Right hindlimb (tissue), 1 donor: Measurements from ENCODE around the gene CPT1A.

Experiments
- DNase-seq: peaks from one replicate; pipeline ENCODE4 v3.0.0-alpha.2; 2018

Gene CPT1A

DNA sequence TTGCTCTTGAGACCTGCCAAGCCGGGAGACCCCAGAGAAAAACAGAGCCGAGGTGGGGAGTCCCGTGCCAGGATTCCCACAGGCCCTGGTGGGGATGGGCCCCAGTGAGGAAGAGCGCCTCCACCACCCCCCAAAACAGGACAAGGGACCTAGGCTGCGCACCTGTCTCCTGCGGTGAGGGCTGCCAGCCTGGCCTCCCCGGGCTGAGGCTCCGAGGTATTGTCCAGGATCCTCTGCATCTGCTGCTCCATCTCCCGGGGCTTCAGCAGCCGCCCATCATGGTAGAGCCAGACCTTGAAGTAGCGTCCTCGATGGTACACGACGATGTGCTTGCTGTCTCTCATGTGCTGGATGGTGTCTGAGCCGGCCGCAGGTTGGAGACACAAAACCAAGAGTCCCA lies 57.1 kb downstream of the CPT1A start:
- DNase-seq: no peak

DNA sequence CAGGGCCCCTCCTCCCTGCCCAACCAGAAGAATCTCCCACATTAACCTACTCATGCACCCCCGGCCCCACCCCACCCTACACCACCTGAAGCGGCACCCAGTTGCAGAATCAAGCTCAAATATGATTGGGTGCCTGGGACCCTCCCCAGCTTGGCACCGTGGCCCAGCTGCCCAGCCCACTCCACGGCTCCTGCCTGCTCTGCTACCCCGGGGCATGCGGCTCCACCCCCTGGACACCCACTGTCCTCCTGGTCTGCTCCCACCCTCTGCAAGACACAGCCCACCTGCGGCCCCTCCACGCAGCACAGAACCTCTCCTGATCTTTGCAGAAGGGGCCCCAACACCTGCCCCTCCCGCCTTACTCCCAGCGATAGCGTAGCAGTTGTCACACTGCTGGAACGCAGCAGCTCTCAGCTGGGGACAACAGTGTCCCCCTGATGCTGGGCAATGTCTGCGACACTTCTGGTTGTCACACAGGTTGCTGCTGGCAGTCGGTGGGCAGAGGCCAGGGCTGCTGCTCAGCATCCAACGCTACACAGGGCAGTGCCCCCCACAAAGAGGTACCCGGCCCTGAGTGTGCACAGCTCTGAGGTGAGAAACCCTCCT lies 58.4 kb downstream of the CPT1A start:
- no peak for DNase-seq

DNA sequence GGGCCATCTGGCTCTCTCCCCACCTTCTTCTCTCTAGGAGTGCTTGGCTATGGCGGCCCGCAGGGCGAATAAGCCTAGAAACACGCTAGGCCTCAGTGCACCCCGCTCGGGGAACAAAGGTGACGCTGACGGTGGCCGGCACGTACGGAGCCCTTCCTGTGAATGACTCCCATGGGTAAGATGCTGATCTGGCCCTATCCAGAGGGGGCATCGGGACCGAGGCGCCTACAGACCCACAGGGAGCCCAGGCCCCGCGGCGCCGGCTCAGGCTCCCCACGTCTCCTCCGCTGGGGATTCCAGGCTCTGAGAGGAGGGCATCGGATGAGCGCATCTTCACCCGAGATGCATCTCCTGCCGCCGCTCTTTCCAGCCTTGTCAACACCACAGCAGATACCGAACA lies 59.0 kb downstream of the CPT1A start:
- no peak for DNase-seq

DNA sequence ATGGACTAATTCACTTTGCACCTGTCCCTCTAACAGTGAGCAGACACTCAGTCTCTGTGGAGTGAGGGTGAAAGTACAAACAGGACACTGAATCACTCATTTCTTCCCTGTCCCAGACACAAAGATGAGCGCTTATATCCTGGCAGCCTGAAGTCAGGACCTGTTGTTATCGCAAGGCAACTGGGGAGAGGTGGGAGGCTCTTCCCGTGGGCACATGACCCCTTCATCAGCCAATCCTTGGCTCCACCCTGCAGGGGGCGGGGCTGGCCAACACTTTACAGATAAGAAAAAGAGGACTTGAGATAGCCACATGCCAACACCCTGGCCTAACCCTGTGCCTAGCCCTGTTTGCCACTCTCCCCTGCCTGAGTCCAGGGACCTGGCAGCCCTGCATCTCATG lies 60.9 kb downstream of the CPT1A start:
- no peak for DNase-seq

DNA sequence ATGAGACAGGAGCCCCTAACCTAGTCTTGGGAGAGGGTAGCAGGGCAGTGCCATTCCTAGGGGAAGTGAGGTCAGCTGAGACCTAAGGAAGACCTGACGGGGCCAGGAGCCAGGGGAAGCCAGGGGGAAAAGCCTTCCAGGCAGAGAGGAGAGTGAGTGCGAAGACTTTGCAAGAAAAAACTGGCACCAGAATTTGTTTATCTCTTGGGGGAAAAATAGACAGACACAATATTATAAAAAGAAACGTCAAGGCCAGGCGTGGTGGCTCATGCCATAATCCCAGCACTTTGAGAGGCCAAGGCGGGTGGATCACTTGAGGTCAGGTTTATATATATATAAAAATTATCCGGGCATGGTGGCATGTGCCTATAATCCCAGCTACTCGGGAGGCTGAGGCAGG lies 63.5 kb downstream of the CPT1A start:
- no peak for DNase-seq

DNA sequence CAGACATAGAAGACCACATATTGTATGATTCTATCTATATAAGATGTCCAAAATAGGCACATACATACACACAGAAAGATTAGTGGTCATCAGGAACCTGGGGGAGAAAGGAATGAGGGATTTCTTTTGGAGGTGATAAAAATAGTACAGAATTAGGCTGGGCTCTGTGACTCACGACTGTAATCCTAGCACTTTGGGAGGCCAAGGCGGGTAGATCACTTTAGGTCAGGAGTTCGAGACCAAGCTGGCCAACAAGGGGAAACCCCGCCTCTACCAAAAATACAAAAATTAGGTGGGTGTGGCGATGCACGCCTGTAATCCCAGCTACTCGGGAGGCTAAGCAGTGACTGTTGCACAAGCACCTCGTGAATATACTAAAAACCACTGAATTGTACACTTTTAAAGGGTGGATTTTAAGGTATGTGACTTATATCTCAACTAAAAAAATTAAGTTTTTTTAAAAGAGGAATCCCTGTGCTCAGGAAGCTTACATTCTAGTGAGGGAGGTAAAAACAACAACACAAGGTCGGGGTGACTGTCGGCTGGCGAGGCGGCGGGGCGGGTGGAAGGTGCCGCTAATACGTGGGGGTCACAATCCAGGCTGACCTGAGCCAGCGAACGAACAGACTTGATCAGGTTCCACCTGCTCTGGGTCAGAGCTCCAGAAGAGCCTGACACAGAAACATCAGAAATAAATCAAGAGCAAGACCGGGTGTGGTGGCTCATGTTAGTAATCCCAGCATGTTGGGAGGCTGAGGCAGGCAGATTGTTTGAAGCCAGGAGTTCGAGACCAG lies 65.1 kb downstream of the CPT1A start:
- DNase-seq: no peak

DNA sequence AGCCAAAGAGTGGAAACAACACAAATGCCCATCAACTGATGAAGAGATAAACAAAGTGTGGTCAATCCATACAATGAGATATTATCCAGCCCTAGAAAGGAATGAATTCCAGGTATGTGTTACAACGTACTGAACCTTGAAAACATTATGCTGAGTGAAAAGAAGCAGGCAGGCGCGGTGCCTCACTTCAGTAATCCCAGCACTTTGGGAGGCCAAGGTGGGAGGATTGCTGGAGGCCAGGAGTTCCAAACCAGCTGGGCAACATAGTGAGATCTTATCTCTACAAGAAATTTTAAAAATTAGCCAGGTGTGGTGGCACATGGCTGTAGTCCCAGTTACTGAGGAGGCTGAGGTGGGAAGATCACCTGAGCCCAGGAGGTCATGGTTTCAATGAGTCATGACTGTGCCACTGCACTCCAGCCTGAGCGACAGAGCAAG lies 65.7 kb downstream of the CPT1A start:
- DNase-seq: no peak

DNA sequence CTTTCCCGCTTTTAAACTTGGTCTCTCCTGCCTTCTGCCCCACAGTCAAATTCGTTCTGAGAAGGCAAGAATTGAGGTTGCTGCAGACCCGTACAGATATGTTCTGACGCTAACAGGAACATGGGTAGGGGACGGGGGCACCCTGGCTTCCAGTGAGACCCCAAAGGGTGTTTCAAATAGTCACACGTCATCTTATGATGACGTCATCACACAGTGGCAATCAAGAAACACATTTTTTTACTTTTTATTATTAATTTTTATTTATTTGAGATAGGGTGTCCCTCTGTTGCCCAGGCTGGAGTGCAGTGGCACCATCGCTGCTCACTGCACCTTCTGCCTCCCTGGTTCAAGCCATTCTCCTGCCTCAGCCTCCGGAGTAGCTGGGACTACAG lies 67.5 kb downstream of the CPT1A start:
- no peak for DNase-seq

DNA sequence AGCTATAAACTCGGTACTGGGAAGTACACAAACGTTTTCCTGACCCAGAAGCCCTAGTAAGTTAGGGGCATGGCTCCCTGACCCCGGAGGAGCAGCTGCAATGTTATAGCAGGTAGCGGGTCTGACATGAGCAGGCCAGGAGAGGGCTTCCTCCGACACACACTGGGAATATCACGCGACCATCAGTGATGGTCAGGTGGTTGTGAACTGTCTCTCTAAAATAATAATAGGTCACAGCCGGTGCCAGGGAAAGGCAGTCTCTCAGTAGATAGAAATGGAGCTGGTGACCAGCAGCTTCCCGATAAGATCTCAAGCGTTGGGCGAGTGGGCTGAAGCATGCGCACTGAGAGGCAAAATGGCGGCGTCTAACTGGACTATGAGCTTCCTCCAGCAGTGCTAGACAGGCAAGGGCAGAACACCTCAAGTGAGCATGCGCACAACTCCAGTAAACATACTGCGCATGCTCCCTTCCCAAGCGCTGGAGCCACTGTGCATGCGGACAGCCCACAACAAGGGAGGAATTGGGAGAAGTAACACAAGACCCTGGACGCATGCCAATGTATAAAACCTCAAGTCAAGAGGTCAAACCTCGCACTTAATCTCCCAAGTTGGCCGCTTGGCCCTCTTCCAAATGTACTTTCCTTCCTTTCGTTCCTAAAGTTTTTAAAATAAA lies 68.1 kb downstream of the CPT1A start:
- peak; percentile 43 for DNase-seq

DNA sequence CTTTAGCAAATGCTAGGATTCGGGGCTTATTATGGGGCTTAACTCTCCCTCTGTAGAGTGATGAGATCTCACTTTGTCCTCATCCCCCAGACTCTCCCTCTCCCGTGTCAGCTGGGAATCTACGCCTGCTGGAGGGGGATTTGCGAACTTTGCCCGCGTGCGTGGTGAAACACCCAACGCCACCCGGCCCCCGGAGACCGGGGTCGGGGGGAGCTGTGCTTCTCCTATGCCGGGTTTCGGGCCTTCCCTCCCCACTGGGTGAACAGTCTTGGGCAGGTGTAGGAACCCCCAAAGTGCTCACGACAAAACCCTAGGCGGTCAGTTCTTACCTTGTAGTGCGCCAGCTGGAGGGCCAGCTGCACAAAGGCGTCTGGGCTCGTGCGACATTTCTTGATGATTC lies 68.8 kb downstream of the CPT1A start:
- DNase-seq: no peak

DNA sequence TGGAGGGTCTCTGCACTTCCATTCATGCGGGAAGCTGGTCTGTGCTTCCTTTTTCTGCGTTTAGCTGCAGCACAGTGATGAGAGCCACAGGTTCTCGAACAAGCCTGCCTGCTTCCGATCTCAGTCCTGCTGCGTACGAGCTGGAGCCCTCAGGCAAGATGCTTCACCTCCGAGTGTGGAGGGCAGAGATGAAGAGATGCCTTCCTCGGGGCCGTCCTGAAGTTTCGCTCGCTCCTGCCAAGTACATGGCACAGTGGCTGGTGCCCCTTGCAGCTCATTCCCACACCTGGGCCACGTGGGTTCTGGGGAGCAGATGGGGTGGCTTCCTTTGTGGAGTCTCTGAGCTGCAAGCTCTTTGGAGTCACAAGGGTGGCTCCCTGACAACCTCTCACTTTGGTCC lies 70.9 kb downstream of the CPT1A start:
- DNase-seq: no peak

DNA sequence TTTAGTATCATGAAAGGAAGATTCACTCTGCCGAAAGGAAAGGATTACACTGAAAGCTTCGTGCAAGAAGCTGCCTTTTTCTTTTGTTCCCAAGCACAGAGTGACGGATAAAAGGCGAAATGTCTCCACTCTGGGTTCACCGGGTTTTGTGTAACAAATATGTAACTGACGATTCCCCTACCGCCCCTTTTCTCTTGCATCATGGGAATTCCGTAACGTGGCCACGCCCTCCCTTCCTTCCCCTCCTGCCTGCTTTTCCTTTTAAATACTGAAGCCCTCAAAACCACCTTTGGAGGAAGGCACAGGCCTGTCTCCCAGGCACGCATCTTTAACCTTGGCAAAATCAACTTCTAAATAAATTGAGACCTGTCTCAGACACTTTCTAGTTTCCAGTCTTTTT lies 74.0 kb downstream of the CPT1A start:
- DNase-seq: no peak

DNA sequence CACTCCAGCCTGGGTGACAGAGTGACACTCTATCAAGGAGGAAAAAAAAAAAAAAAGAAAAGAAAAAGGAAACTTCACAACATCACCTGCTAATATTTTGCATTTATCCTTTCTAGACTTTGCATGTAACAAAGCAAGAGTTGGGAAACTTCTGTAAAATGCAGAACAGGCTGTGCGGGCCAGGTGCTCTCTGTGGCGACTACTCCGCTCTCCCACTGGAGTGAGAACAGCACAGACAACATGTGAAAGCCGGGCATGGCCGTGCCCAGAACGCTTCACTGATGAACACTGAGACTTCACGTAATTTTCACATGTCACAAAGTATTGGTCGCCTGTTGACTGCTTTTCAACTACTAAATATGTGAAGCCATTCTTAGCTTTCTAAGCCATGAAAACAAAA lies 74.9 kb downstream of the CPT1A start:
- no peak for DNase-seq

DNA sequence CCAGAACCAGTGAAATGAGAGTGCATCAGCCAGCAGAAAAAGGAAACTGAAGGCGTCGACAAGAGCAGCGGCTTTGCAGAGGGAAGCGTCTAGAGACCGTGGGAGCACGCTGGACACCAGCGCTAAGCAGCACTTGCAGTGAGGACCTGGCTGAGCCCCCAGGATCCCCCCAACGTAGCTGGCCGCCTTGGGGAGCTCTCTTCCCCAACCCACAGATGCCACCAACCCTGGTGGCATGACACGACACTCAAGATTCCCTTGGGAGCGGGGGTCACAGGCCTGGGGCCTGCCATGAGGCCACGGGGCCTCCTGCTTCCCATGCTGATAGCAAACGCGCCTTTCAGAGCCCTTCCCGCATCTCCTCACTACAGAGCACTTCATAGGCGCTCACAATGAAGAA lies 77.0 kb downstream of the CPT1A start:
- no peak for DNase-seq

DNA sequence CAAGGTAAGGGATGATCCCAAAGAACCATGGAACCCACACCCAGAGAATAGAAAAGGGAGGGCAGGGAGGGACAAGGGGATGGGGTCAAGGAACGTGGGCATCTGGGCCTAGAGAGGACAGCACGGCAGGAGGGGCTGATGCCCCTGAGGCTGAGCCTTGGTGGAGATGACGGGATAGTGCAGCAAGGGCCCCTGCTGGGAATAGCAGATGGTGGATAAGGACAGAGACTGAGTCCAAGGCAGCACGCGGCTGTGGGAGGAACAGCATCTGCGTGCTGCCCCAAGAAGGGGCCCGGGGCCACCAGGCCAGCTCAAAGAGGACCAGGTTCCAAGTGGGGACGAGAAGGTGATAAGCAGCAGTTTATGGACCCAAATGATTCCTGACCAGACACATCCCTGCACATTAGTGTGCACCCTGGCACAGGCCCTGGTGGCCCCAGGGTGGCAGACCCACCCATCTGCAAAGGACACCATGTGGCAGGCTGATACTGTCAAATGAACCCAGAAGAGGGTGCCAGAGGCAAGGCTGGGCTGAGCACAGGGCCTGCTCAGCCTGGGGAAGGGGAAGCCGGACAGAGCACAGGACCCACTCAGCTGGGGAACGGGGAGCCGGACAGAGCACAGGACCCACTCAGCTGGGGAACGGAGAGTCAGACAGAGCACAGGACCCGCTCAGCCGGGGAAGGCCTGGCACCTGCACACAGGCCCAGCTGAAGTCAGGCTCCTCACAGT lies 77.6 kb downstream of the CPT1A start:
- no peak for DNase-seq

DNA sequence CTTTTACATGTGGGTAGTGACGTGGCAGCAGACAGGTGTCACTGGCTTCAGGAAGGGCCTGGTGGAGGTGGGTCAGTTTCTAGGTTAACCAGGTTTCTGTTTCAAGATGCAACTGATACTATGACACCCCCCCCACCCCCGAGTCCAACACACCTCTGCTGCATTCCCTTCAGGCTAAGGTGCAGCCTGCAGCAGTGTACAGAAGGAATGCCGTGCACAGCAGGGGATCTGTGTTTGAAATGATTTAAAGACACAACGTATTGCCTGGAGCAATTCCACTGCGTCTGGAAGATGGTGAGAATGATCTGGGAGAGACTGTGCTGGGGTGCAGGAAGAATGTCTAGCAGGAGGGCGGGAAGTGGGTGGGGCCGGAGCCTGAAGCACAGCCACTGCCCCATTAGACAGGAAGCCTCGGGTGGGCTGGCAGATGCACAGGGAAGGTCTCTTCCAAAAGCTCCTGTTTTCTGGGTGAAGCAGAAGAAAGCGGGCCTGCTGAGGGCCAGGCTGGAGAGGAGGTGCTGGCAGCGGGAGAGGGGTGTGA lies 78.5 kb downstream of the CPT1A start:
- DNase-seq: no peak

DNA sequence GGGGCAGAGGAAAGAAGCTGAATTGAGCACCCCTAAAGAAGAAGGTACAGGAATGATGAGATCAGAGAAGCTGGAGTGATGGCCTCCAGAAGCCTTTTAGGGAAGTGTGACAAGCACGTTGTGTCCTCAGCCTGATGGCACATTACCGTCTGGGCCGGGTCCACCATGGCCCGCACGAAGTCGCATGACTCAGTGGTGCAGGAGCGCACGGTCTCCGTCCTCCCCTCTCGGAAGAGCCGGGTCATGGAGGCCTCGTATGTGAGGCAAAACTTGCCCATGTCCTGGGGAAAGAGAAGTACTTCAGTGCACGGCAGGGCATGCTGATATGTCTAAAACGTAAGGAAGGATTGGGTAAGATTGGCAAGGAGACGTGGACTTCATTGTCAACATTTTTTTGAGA lies 79.2 kb downstream of the CPT1A start:
- DNase-seq: no peak

DNA sequence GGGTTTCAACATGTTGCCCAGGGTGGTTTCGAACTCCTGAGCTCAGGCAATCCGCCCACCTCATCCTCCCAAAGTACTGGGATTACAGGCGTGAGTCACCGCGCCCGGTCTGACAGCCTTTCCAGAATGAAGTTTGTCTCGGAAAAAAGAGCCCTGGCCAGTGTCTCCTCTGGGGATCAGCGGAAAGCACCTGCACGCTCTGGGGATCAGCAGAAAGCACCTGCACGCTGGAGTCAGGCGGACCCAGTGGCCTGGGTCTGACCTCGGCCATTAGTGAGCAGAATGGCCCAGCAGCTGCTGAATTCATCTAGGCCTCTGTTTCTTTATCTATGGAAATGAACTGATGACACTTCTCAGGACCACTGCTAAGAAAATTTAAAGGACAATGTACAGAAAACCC lies 79.9 kb downstream of the CPT1A start:
- DNase-seq: no peak

DNA sequence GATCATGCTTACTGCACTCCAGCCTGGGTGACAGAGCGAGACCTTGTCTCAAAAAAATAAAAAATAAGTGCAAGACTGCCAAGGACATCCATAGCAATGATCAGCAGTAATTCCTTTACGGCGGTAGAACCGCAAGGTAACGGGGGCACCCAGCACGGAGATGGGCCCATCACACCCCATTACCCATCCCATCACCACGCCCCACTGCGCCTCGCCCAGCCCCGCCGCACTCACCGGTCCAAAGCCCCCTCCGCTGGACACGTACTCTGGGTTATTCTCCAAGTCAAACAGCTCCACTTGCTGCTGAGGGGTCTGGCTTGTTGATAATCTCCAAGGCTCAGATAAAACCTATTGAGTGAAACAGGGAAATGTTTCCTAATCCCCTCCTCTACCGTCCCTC lies 81.7 kb downstream of the CPT1A start:
- no peak for DNase-seq

DNA sequence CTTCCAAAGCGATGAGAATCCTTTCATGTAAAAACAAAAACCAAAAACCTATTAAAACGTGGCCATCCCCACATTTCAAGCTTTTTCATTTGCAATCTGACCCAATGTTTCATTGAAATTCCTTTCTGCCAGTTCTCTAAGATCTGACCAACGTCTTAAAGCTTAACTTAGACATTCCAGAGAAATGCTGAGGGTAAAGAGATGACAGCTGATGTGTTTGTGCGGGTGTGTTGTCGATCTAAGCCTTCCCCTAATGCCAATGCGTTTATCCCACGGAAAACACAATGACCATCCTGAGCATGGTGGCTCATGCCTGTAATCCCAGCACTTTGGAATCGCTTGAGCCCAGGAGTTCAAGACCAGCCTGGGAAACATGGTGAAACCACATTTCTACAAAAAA lies 84.0 kb downstream of the CPT1A start:
- no peak for DNase-seq

DNA sequence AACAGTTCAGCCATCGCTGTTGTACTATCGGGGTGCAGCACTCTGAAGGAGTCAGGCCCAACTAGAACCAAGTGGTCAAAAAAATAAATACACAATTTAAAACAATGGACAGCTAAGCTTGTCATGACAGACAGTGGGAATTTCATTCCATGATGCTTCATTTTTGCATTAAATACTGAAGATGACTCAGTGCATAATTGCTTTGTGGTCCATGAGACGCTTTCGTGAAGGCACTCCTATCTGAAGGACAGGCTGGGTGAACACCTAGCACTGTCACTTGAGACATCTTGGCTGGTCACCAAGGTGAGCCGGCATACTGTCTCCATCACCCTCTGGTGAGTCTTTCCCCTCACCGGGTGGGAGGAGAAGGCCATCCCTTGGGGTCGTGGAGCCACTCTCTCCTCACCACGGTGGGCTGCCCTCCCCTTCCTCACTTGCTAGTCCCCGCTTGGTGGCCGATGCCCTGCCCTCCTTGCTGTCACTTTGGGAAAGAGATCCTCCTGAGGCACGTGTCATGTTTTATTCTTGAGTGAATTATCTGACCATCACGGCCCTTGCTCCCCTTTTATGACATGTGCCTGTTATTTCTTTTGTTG lies 85.4 kb downstream of the CPT1A start:
- DNase-seq: no peak

DNA sequence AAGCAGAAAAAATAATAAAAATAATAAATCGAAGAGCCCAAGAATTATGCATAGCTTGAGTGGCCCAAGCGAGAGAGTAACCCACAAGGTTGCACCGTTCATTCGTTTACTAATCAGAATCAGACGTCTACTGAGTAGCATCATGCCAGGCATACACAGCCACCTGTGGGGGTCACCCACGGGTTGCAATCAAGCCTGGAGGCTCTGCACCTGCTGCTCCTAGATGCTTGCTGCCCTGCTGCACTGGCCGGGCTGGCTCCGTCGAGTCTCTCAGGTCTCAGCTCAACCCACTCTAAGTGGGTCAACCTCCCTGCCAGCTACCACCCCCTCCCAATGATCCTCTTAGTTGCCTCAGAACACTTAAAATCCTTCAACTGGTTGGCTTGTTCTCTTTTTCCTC lies 88.4 kb downstream of the CPT1A start:
- DNase-seq: no peak

DNA sequence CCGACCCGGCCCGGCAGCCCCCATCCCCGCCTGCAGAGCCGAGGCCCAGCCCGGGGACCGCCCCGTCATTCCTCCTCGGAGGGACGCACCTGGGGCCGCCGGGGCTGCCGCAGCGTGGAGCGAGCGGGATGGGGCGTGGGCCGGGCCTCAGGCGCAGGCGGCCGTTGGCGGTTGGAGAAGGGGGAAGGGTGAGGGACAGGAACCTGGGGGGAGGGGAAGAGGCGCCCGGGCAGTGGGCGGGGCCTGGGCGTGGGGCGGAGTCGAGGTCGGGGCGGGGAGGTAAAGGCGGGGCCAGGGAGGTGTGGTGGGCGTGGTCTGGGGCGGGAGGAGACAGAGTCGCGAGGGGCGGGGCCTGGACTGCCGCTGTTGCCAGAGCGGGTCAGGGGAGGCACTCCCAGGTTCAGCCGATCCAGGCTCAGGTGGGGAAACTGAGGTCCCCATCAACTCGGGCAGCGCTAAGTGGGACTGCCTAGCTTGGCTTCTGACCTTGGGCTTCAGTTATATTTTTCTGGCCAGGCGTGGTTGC lies 90.3 kb downstream of the CPT1A start, which contains the start of gene TESMIN:
Gene TESMIN (minus strand): TSS at position 190 of the 526 bp plus-strand sequence. CDS start 860 bp downstream, outside the sequence.
- peak; percentile 72 for DNase-seq
